ENCODE results near the gene DDAH1.
A peak's percentile ranks its signal among the peaks of the same experiment; 100 is the strongest.

The DDAH1 gene

DNA sequence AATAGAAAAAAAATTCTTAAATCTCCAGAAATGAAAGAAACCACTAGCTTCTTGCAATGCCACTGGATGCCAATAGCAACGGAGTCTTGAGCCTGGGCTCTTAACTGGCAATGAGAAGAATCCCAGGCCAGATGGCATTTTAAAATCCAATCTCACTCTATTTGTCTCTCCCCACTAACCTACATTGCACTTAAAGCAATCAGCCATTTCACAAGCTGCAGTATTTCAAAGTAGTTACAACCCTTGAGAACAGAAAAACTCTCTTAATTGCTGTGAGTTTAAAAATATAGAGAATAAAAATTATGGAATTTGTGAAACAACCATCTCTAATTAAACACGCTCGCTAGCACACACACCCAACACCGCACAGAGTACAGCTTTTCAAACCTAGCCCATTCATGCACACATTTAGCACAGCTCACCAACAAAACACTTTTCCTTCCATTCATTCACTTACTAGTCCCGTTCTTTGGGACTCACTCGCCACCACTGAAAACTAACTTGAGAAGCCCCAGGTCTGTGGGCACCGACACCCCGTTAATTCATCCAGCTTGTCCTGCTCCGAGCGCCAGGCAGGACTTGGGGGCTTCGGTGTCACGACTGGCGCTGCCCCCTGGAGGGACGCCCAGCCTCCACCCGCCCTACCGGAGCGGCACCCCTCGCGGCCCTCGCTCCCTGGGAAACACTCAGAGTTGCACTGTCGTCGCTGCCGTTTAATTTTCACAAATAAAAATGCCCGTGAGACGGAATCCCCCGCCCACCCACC lies 1.0 kb downstream of the DDAH1 start:
- TF ChIP-seq, protein P1, sequence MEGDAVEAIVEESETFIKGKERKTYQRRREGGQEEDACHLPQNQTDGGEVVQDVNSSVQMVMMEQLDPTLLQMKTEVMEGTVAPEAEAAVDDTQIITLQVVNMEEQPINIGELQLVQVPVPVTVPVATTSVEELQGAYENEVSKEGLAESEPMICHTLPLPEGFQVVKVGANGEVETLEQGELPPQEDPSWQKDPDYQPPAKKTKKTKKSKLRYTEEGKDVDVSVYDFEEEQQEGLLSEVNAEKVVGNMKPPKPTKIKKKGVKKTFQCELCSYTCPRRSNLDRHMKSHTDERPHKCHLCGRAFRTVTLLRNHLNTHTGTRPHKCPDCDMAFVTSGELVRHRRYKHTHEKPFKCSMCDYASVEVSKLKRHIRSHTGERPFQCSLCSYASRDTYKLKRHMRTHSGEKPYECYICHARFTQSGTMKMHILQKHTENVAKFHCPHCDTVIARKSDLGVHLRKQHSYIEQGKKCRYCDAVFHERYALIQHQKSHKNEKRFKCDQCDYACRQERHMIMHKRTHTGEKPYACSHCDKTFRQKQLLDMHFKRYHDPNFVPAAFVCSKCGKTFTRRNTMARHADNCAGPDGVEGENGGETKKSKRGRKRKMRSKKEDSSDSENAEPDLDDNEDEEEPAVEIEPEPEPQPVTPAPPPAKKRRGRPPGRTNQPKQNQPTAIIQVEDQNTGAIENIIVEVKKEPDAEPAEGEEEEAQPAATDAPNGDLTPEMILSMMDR (IDR thresholded peaks at IDR 0.05; ENCODE audit: insufficient read depth, low read depth, low read length, missing control alignments) = no peak
- DNase-seq (ENCODE audit: low read depth) = no peak
- H3K4me3 ChIP-seq (ENCODE audit: low read length) = peak overlapping the region; percentile 47

DNA sequence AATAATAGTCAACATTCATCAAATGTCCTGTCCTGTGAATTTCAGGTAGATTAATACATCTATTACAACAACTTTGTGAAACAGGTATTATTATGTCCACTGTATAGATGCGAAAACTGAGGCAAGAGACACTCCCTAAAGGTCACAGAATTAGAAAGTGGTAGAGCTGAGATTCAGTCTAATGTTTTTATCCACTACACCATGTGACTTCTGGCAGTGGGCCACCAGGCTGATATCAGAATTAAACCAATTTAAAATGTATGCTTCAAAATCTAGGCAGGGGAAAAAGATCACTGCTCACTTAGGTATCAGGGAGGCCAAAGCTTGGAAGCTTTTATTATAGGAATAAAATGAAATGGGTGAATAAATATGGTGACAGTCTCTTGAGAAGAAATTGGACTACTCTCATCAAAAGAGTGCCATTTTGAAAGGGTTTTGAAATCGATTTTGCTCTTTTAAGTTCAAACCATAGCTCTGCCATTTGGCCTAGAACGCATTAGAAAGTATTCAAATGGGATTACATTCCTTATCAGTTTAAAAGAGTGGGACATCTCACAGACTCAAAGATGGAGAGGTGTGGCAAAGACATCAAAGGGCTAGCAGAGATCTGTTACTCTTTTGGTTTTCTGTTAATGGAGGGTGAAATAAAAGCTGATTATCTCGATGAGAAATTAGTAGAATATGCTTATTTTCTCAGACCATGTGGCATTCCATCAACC lies 1.9 kb downstream of the DDAH1 start:
- TF ChIP-seq, protein P1 (IDR thresholded peaks at IDR 0.05; ENCODE audit: insufficient read depth, low read depth, low read length, missing control alignments) = no peak
- no peak for DNase-seq (ENCODE audit: low read depth)
- H3K4me3 ChIP-seq (ENCODE audit: low read length) = no peak overlapping the region

DNA sequence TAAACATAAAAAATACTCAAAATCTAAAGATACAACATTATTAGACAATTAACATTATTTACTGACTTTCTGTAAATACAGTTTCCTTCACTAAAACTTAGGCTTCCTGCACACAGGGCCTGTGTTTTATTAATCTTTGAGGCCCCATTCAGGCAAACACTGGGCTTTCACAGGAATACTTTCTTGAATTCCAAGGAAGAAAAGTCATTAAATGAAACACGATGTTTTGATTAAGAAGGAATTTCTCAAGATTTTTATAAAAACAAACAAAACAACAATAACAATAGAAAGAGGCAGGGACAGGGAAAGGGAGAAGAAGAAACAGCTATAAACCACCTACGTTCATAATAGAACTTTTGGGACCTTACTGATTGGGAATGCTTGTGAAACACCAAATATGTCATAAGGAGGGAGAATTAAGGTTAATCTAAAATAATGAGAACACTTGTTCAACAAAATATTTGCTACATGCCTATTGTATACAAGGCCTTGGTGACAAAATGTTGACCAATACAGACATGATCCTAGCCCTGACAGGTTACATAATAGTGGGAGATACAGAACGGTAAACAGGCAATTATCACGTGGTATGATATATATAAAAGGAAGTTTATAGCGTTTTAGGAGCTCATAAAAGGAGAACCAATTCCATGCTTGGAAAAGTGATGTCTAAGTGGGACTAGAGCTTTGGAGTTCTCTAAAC lies 3.6 kb downstream of the DDAH1 start:
- no peak for DNase-seq (ENCODE audit: low read depth)
- TF ChIP-seq, protein P1 (IDR thresholded peaks at IDR 0.05; ENCODE audit: insufficient read depth, low read depth, low read length, missing control alignments) = no peak
- H3K4me3 ChIP-seq (ENCODE audit: low read length) = no peak overlapping the region

DNA sequence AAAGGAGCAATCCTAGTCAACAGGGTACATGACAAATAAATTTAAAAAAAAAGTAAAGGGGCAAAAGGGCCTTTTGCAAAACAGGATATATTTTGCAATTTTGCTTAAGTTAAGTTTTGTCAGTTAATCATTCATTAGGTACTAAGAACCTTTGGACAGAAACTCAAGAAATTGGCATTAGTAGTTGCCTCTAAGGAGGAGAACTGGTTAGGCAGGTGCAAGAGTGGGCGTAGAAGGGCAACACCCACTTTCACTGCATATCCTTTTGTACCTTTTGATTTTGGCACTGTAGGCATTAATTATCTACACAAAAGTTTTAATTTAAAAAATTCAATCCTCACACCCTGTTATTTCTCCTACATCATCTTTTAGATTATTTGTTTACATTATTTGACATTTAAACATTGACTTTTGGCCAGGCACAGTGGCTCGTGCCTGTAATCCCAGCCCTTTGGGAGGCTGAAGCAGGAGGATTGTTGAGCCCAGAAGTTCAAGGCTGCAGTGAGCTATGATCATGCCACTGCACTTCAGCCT lies 4.3 kb downstream of the DDAH1 start:
- peak; percentile 77 for DNase-seq (ENCODE audit: low read depth)
- no peak overlapping the region for H3K4me3 ChIP-seq (ENCODE audit: low read length)
- TF ChIP-seq, protein P1 (IDR thresholded peaks at IDR 0.05; ENCODE audit: insufficient read depth, low read depth, low read length, missing control alignments) = no peak

DNA sequence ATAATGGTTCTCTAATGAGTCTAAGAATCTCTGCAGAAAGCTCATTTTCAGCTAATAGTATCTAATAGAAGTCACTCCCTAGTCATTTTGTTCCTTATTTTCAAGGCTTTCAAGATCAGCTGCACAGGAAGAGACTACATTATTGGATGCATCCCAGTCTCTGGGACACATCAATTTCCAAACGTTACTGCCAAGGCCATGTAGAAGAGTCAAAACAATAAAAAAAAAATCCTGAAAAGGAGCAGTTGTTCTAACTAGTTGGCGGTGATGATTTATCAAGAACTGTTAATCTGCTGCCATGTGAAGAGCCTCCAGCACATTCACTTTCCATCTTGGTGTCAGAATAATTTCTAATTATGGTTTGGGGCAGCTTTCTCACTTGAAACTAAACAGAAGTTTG lies 5.7 kb downstream of the DDAH1 start:
- H3K4me3 ChIP-seq (ENCODE audit: low read length) = no peak overlapping the region
- no peak for DNase-seq (ENCODE audit: low read depth)
- TF ChIP-seq, protein P1 (IDR thresholded peaks at IDR 0.05; ENCODE audit: insufficient read depth, low read depth, low read length, missing control alignments) = no peak

DNA sequence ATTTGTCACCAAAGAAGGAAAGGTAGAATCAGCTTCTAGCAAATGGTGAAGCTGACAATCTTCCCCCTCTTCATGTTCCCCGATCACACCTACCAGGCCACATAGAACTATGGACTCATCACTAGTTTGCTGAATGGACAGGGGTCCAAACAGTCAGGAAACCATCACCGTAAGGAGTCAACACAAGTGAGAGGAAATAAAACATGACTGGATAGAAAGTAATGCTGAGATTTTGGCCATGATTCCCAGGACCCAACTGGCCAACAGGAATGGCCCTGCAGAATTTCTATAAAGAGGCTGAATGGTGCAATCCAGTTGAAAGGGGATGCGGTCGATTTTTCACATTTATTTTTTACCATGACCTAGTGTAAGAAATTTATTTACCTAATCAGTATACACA lies 10.7 kb downstream of the DDAH1 start:
- DNase-seq (ENCODE audit: low read depth) = no peak
- TF ChIP-seq, protein P1 (IDR thresholded peaks at IDR 0.05; ENCODE audit: insufficient read depth, low read depth, low read length, missing control alignments) = no peak
- no peak overlapping the region for H3K4me3 ChIP-seq (ENCODE audit: low read length)

All from epithelial cell of esophagus (primary cell).